Liver (tissue), 9 donors: Measurements from ENCODE around the gene PDE4D. TPM values are rescaled to one million over a fixed set of nuclear protein-coding genes. Genes with fewer than 3 reads are reported as not detected.

Experiments used
- DNase-seq: peaks from one replicate; pipeline ENCODE4 v3.0.0-alpha.2; 2017; ENCODE audit warnings: low spot score
- H3K27ac ChIP-seq, 2 donors: one replicate each; pipeline ENCODE4 v1.7.0; 2013; ENCODE audit warnings: inconsistent platforms in 2 of 2, low read length in 2 of 2, control low read depth in 1 of 2, low read depth in 1 of 2, mild to moderate bottlenecking in 1 of 2
- H3K27me3 ChIP-seq, 4 donors: one replicate each; pipeline versions ENCODE4 v1.6.1 to v1.7.0; 2013; ENCODE audit warnings: low read length in 3 of 4, inconsistent platforms in 1 of 4, mild to moderate bottlenecking in 1 of 4, moderate library complexity in 1 of 4; ENCODE audit not compliant: control insufficient read depth in 4 of 4, insufficient read depth in 4 of 4
- H3K36me3 ChIP-seq, 4 donors: one replicate each; pipeline versions ENCODE4 v1.6.1 to v1.7.0; 2013; ENCODE audit warnings: low read length in 3 of 4, mild to moderate bottlenecking in 3 of 4, low read depth in 1 of 4, moderate library complexity in 1 of 4; ENCODE audit not compliant: control insufficient read depth in 4 of 4, insufficient read depth in 3 of 4
- H3K4me1 ChIP-seq, 4 donors: one replicate each; pipeline versions ENCODE4 v1.6.1 to v1.7.0; 2013; ENCODE audit warnings: low read length in 3 of 4, mild to moderate bottlenecking in 3 of 4, moderate library complexity in 1 of 4; ENCODE audit not compliant: control insufficient read depth in 4 of 4, insufficient read depth in 4 of 4
- H3K4me3 ChIP-seq, 3 donors: one replicate each; pipeline versions ENCODE4 v1.6.1 to v1.7.0; 2013; ENCODE audit warnings: low read length in 3 of 3, control low read depth in 1 of 3, low read depth in 1 of 3, mild to moderate bottlenecking in 1 of 3
- H3K9ac ChIP-seq, 2 donors: one replicate each; pipeline ENCODE4 v1.7.0; 2013; ENCODE audit warnings: low read length in 2 of 2, mild to moderate bottlenecking in 2 of 2, moderate library complexity in 2 of 2, control low read depth in 1 of 2, low read depth in 1 of 2
- H3K9me3 ChIP-seq, 4 donors: one replicate each; pipeline versions ENCODE4 v1.6.1 to v1.7.0; 2013; ENCODE audit warnings: low read length in 3 of 4; ENCODE audit not compliant: control insufficient read depth in 4 of 4
- ATF3 ChIP-seq: IDR thresholded peaks from 2 replicates; pipeline ENCODE4 v1.6.1; 2016; ENCODE audit warnings: antibody characterized with exemption
- CTCF ChIP-seq: fragments of 150-350 bp; IDR thresholded peaks from 2 replicates; pipeline ENCODE4 v1.5.1; 2017; ENCODE audit warnings: improper control_type of control experiment, low read depth, low read length; ENCODE audit not compliant: missing input control
- EGR1 ChIP-seq, 2 donors: IDR thresholded peaks; 2 replicates each; pipeline ENCODE4 v1.6.1; 2016 to 2018; ENCODE audit warnings: antibody characterized with exemption in 2 of 2, low read depth in 2 of 2
- FOXA1 ChIP-seq: IDR thresholded peaks from 2 replicates; pipeline ENCODE4 v1.6.1; 2016; ENCODE audit warnings: antibody characterized with exemption
- FOXA2 ChIP-seq: IDR thresholded peaks from 2 replicates; pipeline ENCODE4 v1.6.1; 2016; ENCODE audit warnings: antibody characterized with exemption
- GABPA ChIP-seq, 2 donors: IDR thresholded peaks in 1 of 2; conservative IDR thresholded peaks in 1 of 2; 2 replicates each; pipeline ENCODE4 v1.6.1; 2016; ENCODE audit warnings: antibody characterized with exemption in 2 of 2, mild to moderate bottlenecking in 1 of 2, moderate library complexity in 1 of 2
- HNF4A ChIP-seq, 2 donors: conservative IDR thresholded peaks; 2 replicates each; pipeline ENCODE4 v1.6.1; 2016; ENCODE audit warnings: antibody characterized with exemption in 2 of 2, mild to moderate bottlenecking in 2 of 2
- HNF4G ChIP-seq: IDR thresholded peaks from 2 replicates; pipeline ENCODE4 v1.6.1; 2016; ENCODE audit warnings: antibody characterized with exemption
- JUND ChIP-seq, 2 donors: IDR thresholded peaks; 2 replicates each; pipeline ENCODE4 v1.6.1; 2016; ENCODE audit warnings: antibody characterized with exemption in 2 of 2
- MAX ChIP-seq: IDR thresholded peaks from 2 replicates; pipeline ENCODE4 v1.6.1; 2016; ENCODE audit warnings: antibody characterized with exemption
- NR2F2 ChIP-seq: IDR thresholded peaks from 2 replicates; pipeline ENCODE4 v1.6.1; 2016; ENCODE audit warnings: antibody characterized with exemption
- RAD21 ChIP-seq, 2 donors: IDR thresholded peaks; 2 replicates each; pipeline ENCODE4 v1.6.1; 2016; ENCODE audit warnings: antibody characterized with exemption in 2 of 2, mild to moderate bottlenecking in 2 of 2
- REST ChIP-seq: IDR thresholded peaks from 2 replicates; pipeline ENCODE4 v1.6.1; 2016; ENCODE audit warnings: antibody characterized with exemption, mild to moderate bottlenecking
- RXRA ChIP-seq, 2 donors: IDR thresholded peaks; 2 replicates each; pipeline ENCODE4 v1.6.1; 2017 to 2018; ENCODE audit warnings: antibody characterized with exemption in 2 of 2, mild to moderate bottlenecking in 1 of 2
- SP1 ChIP-seq: IDR thresholded peaks from 2 replicates; pipeline ENCODE4 v1.6.1; 2018; ENCODE audit warnings: antibody characterized with exemption, mild to moderate bottlenecking
- TAF1 ChIP-seq: conservative IDR thresholded peaks from 2 replicates; pipeline ENCODE4 v1.6.1; 2016; ENCODE audit warnings: antibody characterized with exemption, mild to moderate bottlenecking
- YY1 ChIP-seq: IDR thresholded peaks from 2 replicates; pipeline ENCODE4 v1.6.1; 2016; ENCODE audit warnings: antibody characterized with exemption, mild to moderate bottlenecking
- ZBTB33 ChIP-seq: IDR thresholded peaks from 2 replicates; pipeline ENCODE4 v1.6.1; 2016; ENCODE audit warnings: antibody characterized with exemption
- WGBS: extraction: QIAGEN DNeasy Blood & Tissue Kit; methylation state at CpG from one replicate; pipeline ENCODE4 v1.1.7; 2013; 5-methylcytosine and 5-hydroxymethylcytosine counted together
- polyA plus RNA-seq, 2 donors: library from polyadenylated mRNA; stranded (reverse) in 1 of 2; unstranded in 1 of 2; fragments of 200-250 nt in 1 of 2; fragments of >200 nt in 1 of 2; fragmentation: Nextera tagmentation in 1 of 2; extraction: Ambion mirVana in 1 of 2; gene quantifications; one replicate each; pipeline versions ENCODE4 v1.2.1 to v1.2.3, GENCODE V29; 2013 to 2015
- total RNA-seq, 2 donors: library from RNA; depleted of rRNA; stranded (reverse); fragments of >200 nt; gene quantifications; one replicate each; pipeline ENCODE4 v1.2.3, GENCODE V29; 2014
- donor health status: healthy.
- donor health status: healthy.
- donor health status: healthy.
- donor health status: healthy.
- donor health status: healthy.

The PDE4D gene
- total and polyA plus RNA-seq, 4 donors = 0.67 to 11.9 (median 6.5) TPM

GRCh38 chr5:59020611-59021285, 872.8 kb downstream of the PDE4D start:
- no peak overlapping the region for H3K27ac ChIP-seq
- no peak overlapping the region for H3K9ac ChIP-seq
- WGBS = 88% methylated on average over 3 of the region's 3 CpGs
- no peaks in the 10 kb centered on the region for H3K27me3 ChIP-seq
- DNase-seq = no peak
- H3K4me3 ChIP-seq = no peak overlapping the region
- no peak for TF ChIP-seq FOXA2
- TF ChIP-seq HNF4G = no peak
- TF ChIP-seq HNF4A (conservative IDR thresholded peaks at IDR 0.05) = no peak
- TF ChIP-seq YY1 = no peak
- TF ChIP-seq SP1 = no peak
- TF ChIP-seq GABPA (IDR thresholded peaks at IDR 0.05 in 1 of 2, conservative IDR thresholded peaks at IDR 0.05 in 1 of 2) = no peak
- no peak for TF ChIP-seq RXRA (IDR thresholded peaks at IDR 0.05)
- TF ChIP-seq MAX = no peak
- no peak for TF ChIP-seq TAF1
- TF ChIP-seq REST = no peak
- no peak for TF ChIP-seq JUND (IDR thresholded peaks at IDR 0.05)
- no peak for TF ChIP-seq ZBTB33
- no peak for TF ChIP-seq RAD21 (IDR thresholded peaks at IDR 0.05)
- TF ChIP-seq CTCF = no peak
- no peak for TF ChIP-seq ATF3
- no peak for TF ChIP-seq NR2F2
- no peaks in the 10 kb centered on the region for H3K4me1 ChIP-seq
- no peaks in the 10 kb centered on the region for H3K9me3 ChIP-seq
- no peaks in the 10 kb centered on the region for H3K36me3 ChIP-seq

GRCh38 chr5:59019078-59019477, 874.4 kb downstream of the PDE4D start:
- Histone ChIP-seq H3K9ac (no peak overlapping the region), H3K27ac (no peak overlapping the region), H3K4me1 (no peaks in the 10 kb centered on the region), H3K36me3 (no peaks in the 10 kb centered on the region), H3K9me3 (no peaks in the 10 kb centered on the region), H3K27me3 (no peaks in the 10 kb centered on the region), H3K4me3 (no peak overlapping the region)
- 46% methylated on average over 1 of the region's 1 CpG for WGBS
- DNase-seq = no peak
- TF ChIP-seq FOXA1 (no peak), FOXA2 (no peak), ZBTB33 (no peak), JUND (IDR thresholded peaks at IDR 0.05) (no peak), SP1 (no peak), EGR1 (IDR thresholded peaks at IDR 0.05; ENCODE audit: low read depth in 2 of 2) (no peak), YY1 (no peak), MAX (no peak), GABPA (IDR thresholded peaks at IDR 0.05 in 1 of 2, conservative IDR thresholded peaks at IDR 0.05 in 1 of 2) (no peak), HNF4G (no peak), HNF4A (conservative IDR thresholded peaks at IDR 0.05) (no peak)
